Karpas-422 (cell line): ENCODE measurements around the gene DCP1A. TPM values are rescaled to one million over a fixed set of nuclear protein-coding genes. Genes with fewer than 3 reads are reported as not detected.
"Not testable (repeated sequence)": the region's sequence is repeated elsewhere in the genome, so short reads cannot be mapped to it uniquely, and the experiment has no call there.

ENCODE experiments used
- DNase-seq: peaks from one replicate; pipeline ENCODE4 v3.0.0-alpha.2; 2015
- H2AFZ ChIP-seq: fragments of 200-600 bp; sonication (generic); 2 replicates; pipeline ENCODE4 v1.6.1; 2014; ENCODE audit warnings: antibody characterized with exemption, low read length, mixed read lengths
- H3K27ac ChIP-seq: fragments of 200-600 bp; sonication (generic); 2 replicates; pipeline ENCODE4 v1.5.1; 2014; ENCODE audit warnings: mild to moderate bottlenecking, low read length, moderate library complexity
- H3K27me3 ChIP-seq: fragments of 200-600 bp; sonication (generic); 2 replicates; pipeline ENCODE4 v1.6.1; 2014; ENCODE audit warnings: low read length, mixed read lengths
- H3K36me3 ChIP-seq: fragments of 200-600 bp; sonication (generic); 2 replicates; pipeline ENCODE4 v1.6.1; 2014; ENCODE audit warnings: low read length, mixed read lengths; ENCODE audit not compliant: insufficient read depth
- H3K4me1 ChIP-seq: fragments of 200-600 bp; sonication (generic); 2 replicates; pipeline ENCODE4 v1.6.1; 2014; ENCODE audit warnings: mild to moderate bottlenecking, low read length, mixed read lengths
- H3K4me2 ChIP-seq: fragments of 200-600 bp; sonication (generic); 2 replicates; pipeline ENCODE4 v1.6.1; 2014; ENCODE audit warnings: low read length, low read depth, mild to moderate bottlenecking; ENCODE audit not compliant: poor library complexity, severe bottlenecking
- H3K4me3 ChIP-seq: fragments of 200-600 bp; sonication (generic); 2 replicates; pipeline ENCODE4 v1.5.1; 2014; ENCODE audit warnings: mild to moderate bottlenecking, antibody characterized with exemption, low read length, mixed read lengths
- H3K79me2 ChIP-seq: fragments of 200-600 bp; sonication (generic); 2 replicates; pipeline ENCODE4 v1.6.1; 2014; ENCODE audit warnings: mild to moderate bottlenecking, low read length, mixed read lengths
- H3K9ac ChIP-seq: fragments of 200-600 bp; sonication (generic); 2 replicates; pipeline ENCODE4 v1.6.0; 2014; ENCODE audit warnings: low read length
- H3K9me2 ChIP-seq: fragments of 200-600 bp; sonication (generic), shearing (Covaris generic); replicated peaks from 2 replicates; pipeline ENCODE4 v1.6.0; 2014; ENCODE audit warnings: mild to moderate bottlenecking, low read length, moderate library complexity; ENCODE audit not compliant: insufficient read depth
- H3K9me3 ChIP-seq: fragments of 300-700, 200-600 bp; sonication (generic); 2 replicates; pipeline ENCODE4 v1.6.1; 2014; ENCODE audit warnings: low read length, mixed read lengths
- H4K20me1 ChIP-seq: fragments of 200-600 bp; sonication (generic); 2 replicates; pipeline ENCODE4 v1.6.1; 2014; ENCODE audit warnings: mild to moderate bottlenecking, antibody characterized with exemption, low read length, low read depth; ENCODE audit not compliant: insufficient read depth
- total RNA-seq: library from RNA; depleted of rRNA; stranded (reverse); fragments of >200 nt; shearing (Covaris generic); gene quantifications from 2 replicates; pipeline ENCODE4 v1.2.3, GENCODE V29; 2014; ENCODE audit warnings: low replicate concordance

Gene DCP1A
- total RNA-seq, 1 experiment from 2014 or later = 29.8 TPM

GRCh38 chr3:53370719-53371118, 23.4 kb upstream of the DCP1A start:
- H4K20me1 ChIP-seq, H3K79me2 ChIP-seq, H3K4me2 ChIP-seq, H3K9me2 ChIP-seq, H3K9ac ChIP-seq, H2AFZ ChIP-seq, H3K27me3 ChIP-seq, DNase-seq, H3K9me3 ChIP-seq, H3K4me1 ChIP-seq, H3K27ac ChIP-seq, H3K4me3 ChIP-seq, H3K36me3 ChIP-seq: not testable (repeated sequence)

- no peak for DNase-seq
- no peak overlapping the region for H3K4me2 ChIP-seq
- no peaks in the 10 kb centered on the region for H4K20me1 ChIP-seq
- no peak overlapping the region for H3K27ac ChIP-seq
- H3K4me3 ChIP-seq = no peak overlapping the region
- H3K9ac ChIP-seq = no peak overlapping the region
- H3K36me3 ChIP-seq = no peaks in the 10 kb centered on the region
- no peaks in the 10 kb centered on the region for H3K9me3 ChIP-seq
- H3K27me3 ChIP-seq = no peaks in the 10 kb centered on the region
- H3K4me1 ChIP-seq = no peaks in the 10 kb centered on the region
- H3K79me2 ChIP-seq = no peaks in the 10 kb centered on the region
- no peaks in the 10 kb centered on the region for H3K9me2 ChIP-seq
- H2AFZ ChIP-seq = no peak overlapping the region
Measured at GRCh38 chr3:53361852-53362251, 14.5 kb upstream of the DCP1A start.

- no peak overlapping the region for H3K9ac ChIP-seq
- no peak overlapping the region for H3K4me2 ChIP-seq
- no peaks in the 10 kb centered on the region for H4K20me1 ChIP-seq
- DNase-seq = no peak
- no peaks in the 10 kb centered on the region for H3K9me3 ChIP-seq
- no peak overlapping the region for H2AFZ ChIP-seq
- no peaks in the 10 kb centered on the region for H3K4me1 ChIP-seq
- H3K27me3 ChIP-seq = no peaks in the 10 kb centered on the region
- no peak overlapping the region for H3K27ac ChIP-seq
- no peaks in the 10 kb centered on the region for H3K9me2 ChIP-seq
- H3K4me3 ChIP-seq = no peak overlapping the region
- no peaks in the 10 kb centered on the region for H3K79me2 ChIP-seq
- no peaks in the 10 kb centered on the region for H3K36me3 ChIP-seq
Measured at GRCh38 chr3:53357458-53357857, 10.1 kb upstream of the DCP1A start.

GRCh38 chr3:53354945-53355498, 7.7 kb upstream of the DCP1A start:
- H3K4me2 ChIP-seq = no peak overlapping the region

GRCh38 chr3:53353202-53353601, 5.9 kb upstream of the DCP1A start:
- Histone ChIP-seq H3K9me3 (no peaks in the 10 kb centered on the region), H2AFZ (no peak overlapping the region), H3K27me3 (no peaks in the 10 kb centered on the region), H3K36me3 (no peaks in the 10 kb centered on the region), H3K79me2 (no peaks in the 10 kb centered on the region), H4K20me1 (no peaks in the 10 kb centered on the region), H3K4me3 (no peak overlapping the region), H3K9me2 (no peaks in the 10 kb centered on the region), H3K4me2 (no peak overlapping the region), H3K9ac (no peak overlapping the region), H3K4me1 (no peaks in the 10 kb centered on the region), H3K27ac (no peak overlapping the region)
- DNase-seq = no peak

More at GRCh38 chr3:53354945-53355498, 7.7 kb upstream of the DCP1A start:
- no peak overlapping the region for H3K4me3 ChIP-seq
- no peaks in the 10 kb centered on the region for H4K20me1 ChIP-seq
- H3K79me2 ChIP-seq = no peaks in the 10 kb centered on the region
- no peaks in the 10 kb centered on the region for H3K4me1 ChIP-seq
- H2AFZ ChIP-seq = no peak overlapping the region
- H3K9me2 ChIP-seq = no peaks in the 10 kb centered on the region
- no peaks in the 10 kb centered on the region for H3K9me3 ChIP-seq
- no peak overlapping the region for H3K27ac ChIP-seq
- no peaks in the 10 kb centered on the region for H3K36me3 ChIP-seq
- no peak for DNase-seq
- H3K9ac ChIP-seq = no peak overlapping the region
- no peaks in the 10 kb centered on the region for H3K27me3 ChIP-seq

- peak overlapping the region; percentile 79 for H2AFZ ChIP-seq
- H3K36me3 ChIP-seq = no peaks in the 10 kb centered on the region
- no peak overlapping the region for H3K4me3 ChIP-seq
- H3K27ac ChIP-seq = no peak overlapping the region
- peaks cover 17% of the 10 kb centered on the region for H3K79me2 ChIP-seq
- no peaks in the 10 kb centered on the region for H3K9me3 ChIP-seq
- peak; percentile 75 for DNase-seq
- H3K9me2 ChIP-seq = no peaks in the 10 kb centered on the region
- no peaks in the 10 kb centered on the region for H4K20me1 ChIP-seq
- H3K4me2 ChIP-seq = no peak overlapping the region
- peaks cover 13% of the 10 kb centered on the region for H3K4me1 ChIP-seq
- H3K9ac ChIP-seq = no peak overlapping the region
- no peaks in the 10 kb centered on the region for H3K27me3 ChIP-seq
Measured at GRCh38 chr3:53350652-53351051, 3.3 kb upstream of the DCP1A start.

GRCh38 chr3:53348118-53348517, 775 bp upstream of the DCP1A start:
- not testable (repeated sequence) for H3K27ac ChIP-seq, H3K9me3 ChIP-seq, H4K20me1 ChIP-seq, H3K27me3 ChIP-seq, DNase-seq, H3K9me2 ChIP-seq
- H3K4me1 ChIP-seq = peaks cover 26% of the 10 kb centered on the region
- H2AFZ ChIP-seq = peak overlapping the region; percentile 97
- peak overlapping the region; percentile 78 for H3K9ac ChIP-seq
- H3K4me3 ChIP-seq = peak overlapping the region; percentile 99
- peaks cover 39% of the 10 kb centered on the region for H3K79me2 ChIP-seq
- H3K4me2 ChIP-seq = peak overlapping the region; percentile 81
- H3K36me3 ChIP-seq = peaks cover 12% of the 10 kb centered on the region; the same call in 1 of the 2 replicates

GRCh38 chr3:53346922-53347260, 452 bp downstream of the DCP1A start:
- DNase-seq = no peak
- no peaks in the 10 kb centered on the region for H3K9me3 ChIP-seq
- no peaks in the 10 kb centered on the region for H4K20me1 ChIP-seq
- H3K9ac ChIP-seq = peak overlapping the region; percentile 95
- H3K4me3 ChIP-seq = peak overlapping the region; percentile 99
- H3K27ac ChIP-seq = peak overlapping the region; percentile 39; the same call in 1 of the 2 replicates
- peak overlapping the region; percentile 96 for H3K4me2 ChIP-seq
- H3K27me3 ChIP-seq = no peaks in the 10 kb centered on the region
- H3K4me1 ChIP-seq = peaks cover 26% of the 10 kb centered on the region
- no peaks in the 10 kb centered on the region for H3K9me2 ChIP-seq
- H3K36me3 ChIP-seq = peaks cover 22% of the 10 kb centered on the region; the same call in 1 of the 2 replicates
- H2AFZ ChIP-seq = peak overlapping the region; percentile 91; the same call in 1 of the 2 replicates
- H3K79me2 ChIP-seq = peaks cover 49% of the 10 kb centered on the region
